ENCODE results near the gene LRP1B. TPM values are rescaled to one million over a fixed set of nuclear protein-coding genes. Genes with fewer than 3 reads are reported as not detected.
"Not testable (repeated sequence)": the region's sequence is repeated elsewhere in the genome, so short reads cannot be mapped to it uniquely, and the experiment has no call there.

Gene LRP1B
- total RNA-seq, 2 experiments from 2014 or later: not detected

- H3K36me3 Mint-ChIP-seq (ENCODE audit: low read depth): no peaks in the 10 kb centered on the region
- DNase-seq: no peak
- ChIA-PET CTCF (no interaction called here), POLR2A (no interaction called here)
- no peaks in the 10 kb centered on the region for H3K4me1 Mint-ChIP-seq
- no peak overlapping the region for H3K4me3 Mint-ChIP-seq
- peaks cover under 1% of the 10 kb centered on the region for H3K9me3 Mint-ChIP-seq
- no peak overlapping the region for H3K27ac Mint-ChIP-seq
- no peaks in the 10 kb centered on the region for H3K27me3 Mint-ChIP-seq
These were observed 1580.0 kb downstream of the LRP1B start for GRCh38 chr2:140550821-140551220.

DNA sequence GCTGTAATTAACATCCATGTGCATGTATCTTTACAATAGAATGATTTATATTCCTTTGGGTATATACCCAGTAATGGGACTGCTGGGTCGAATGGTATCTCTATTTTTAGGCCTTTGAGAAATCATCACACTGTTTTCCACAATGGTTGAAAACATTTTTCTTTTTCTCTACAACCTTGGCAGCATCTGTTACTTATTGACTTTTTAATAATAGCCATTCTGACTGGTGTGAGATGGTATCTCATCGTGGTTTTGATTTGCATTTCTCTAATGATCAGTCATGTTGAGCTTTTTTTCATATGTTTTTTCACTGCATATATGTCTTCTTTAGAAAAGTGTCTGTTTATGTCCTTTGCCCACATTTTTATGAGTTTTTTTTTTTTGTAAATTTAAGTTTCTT is 1586.0 kb downstream of the LRP1B start:
- H3K4me1 Mint-ChIP-seq; POLR2A ChIA-PET; CTCF ChIA-PET; H3K9me3 Mint-ChIP-seq; H3K36me3 Mint-ChIP-seq (ENCODE audit: low read depth); H3K27me3 Mint-ChIP-seq; DNase-seq; H3K27ac Mint-ChIP-seq; H3K4me3 Mint-ChIP-seq: not testable (repeated sequence)

GRCh38 chr2:140542627-140543026 is 1588.2 kb downstream of the LRP1B start:
- Mint-ChIP-seq H3K27ac (no peak overlapping the region), H3K27me3 (no peaks in the 10 kb centered on the region), H3K4me1 (no peaks in the 10 kb centered on the region), H3K9me3 (peaks cover 2% of the 10 kb centered on the region), H3K36me3 (ENCODE audit: low read depth) (no peaks in the 10 kb centered on the region), H3K4me3 (no peak overlapping the region)
- ChIA-PET POLR2A (no interaction called here), CTCF (no interaction called here)
- no peak for DNase-seq

GRCh38 chr2:140539242-140539875 is 1591.5 kb downstream of the LRP1B start:
- no peak overlapping the region for H3K4me3 Mint-ChIP-seq
- ChIA-PET CTCF (no interaction called here), POLR2A (no interaction called here)

DNA sequence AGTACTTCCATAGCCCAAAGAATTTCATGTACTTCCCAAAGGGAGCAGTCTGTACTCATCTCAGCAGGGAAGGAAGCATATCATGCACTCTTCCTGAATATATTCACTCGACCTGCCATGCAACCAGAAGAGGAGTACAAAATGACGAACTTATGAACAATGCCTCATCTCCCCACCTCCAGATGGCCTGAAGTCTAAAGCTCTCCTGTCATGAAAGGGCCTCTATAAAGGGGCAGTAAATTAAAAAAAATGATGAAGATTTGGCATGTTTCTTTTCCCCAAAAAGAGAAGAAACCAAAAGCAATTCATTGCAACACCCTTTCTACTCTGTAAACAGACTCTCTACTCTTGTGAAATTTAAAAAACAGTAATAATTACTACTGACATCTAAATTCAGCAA is 1601.1 kb downstream of the LRP1B start:
- H3K27me3 Mint-ChIP-seq: no peaks in the 10 kb centered on the region
- ChIA-PET CTCF (no interaction called here), POLR2A (no interaction called here)
- H3K4me3 Mint-ChIP-seq: no peak overlapping the region
- H3K9me3 Mint-ChIP-seq: peaks cover 5% of the 10 kb centered on the region
- no peaks in the 10 kb centered on the region for H3K4me1 Mint-ChIP-seq
- no peak for DNase-seq
- no peaks in the 10 kb centered on the region for H3K36me3 Mint-ChIP-seq (ENCODE audit: low read depth)
- H3K27ac Mint-ChIP-seq: no peak overlapping the region

More at GRCh38 chr2:140539242-140539875, 1591.5 kb downstream of the LRP1B start:
- Mint-ChIP-seq H3K4me1 (no peaks in the 10 kb centered on the region), H3K27me3 (no peaks in the 10 kb centered on the region), H3K27ac (no peak overlapping the region), H3K9me3 (peaks cover 4% of the 10 kb centered on the region), H3K36me3 (ENCODE audit: low read depth) (no peaks in the 10 kb centered on the region)
- no peak for DNase-seq

- POLR2A ChIA-PET: no interaction called here
- no peak overlapping the region for H3K27ac Mint-ChIP-seq
- H3K4me3 Mint-ChIP-seq: no peak overlapping the region
- DNase-seq: no peak
- CTCF ChIA-PET: no interaction called here
- no peaks in the 10 kb centered on the region for H3K27me3 Mint-ChIP-seq
- H3K9me3 Mint-ChIP-seq: peaks cover 4% of the 10 kb centered on the region
- no peaks in the 10 kb centered on the region for H3K36me3 Mint-ChIP-seq (ENCODE audit: low read depth)
- H3K4me1 Mint-ChIP-seq: no peaks in the 10 kb centered on the region
These were observed 1601.8 kb downstream of the LRP1B start for GRCh38 chr2:140528982-140529381.

DNA sequence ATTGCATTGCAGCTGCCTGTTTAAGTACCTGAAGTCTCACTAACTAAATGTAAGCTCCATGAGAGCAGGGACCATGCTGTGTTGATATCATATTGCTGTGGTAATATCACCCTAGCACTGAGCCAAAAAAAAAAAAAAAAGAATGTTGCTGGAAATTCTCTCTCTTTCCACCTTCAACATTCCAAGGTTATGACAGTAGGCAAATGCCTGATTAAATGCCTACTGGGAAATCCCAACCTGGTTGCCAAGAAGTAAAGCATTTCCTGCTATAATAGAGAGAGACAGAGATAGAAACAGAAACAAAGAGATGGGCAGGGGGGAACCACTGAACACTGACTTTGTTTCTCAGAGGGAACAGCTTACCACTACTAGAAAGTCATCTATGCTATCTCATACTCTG is 1604.2 kb downstream of the LRP1B start:
- Mint-ChIP-seq H3K9me3 (no peaks in the 10 kb centered on the region), H3K4me1 (no peaks in the 10 kb centered on the region), H3K36me3 (ENCODE audit: low read depth) (no peaks in the 10 kb centered on the region), H3K27ac (no peak overlapping the region), H3K27me3 (no peaks in the 10 kb centered on the region), H3K4me3 (no peak overlapping the region)
- CTCF ChIA-PET: no interaction called here
- no peak for DNase-seq
- POLR2A ChIA-PET: no interaction called here

- no peak overlapping the region for H3K4me3 Mint-ChIP-seq
- POLR2A ChIA-PET: no interaction called here
- H3K27me3 Mint-ChIP-seq: no peaks in the 10 kb centered on the region
- no peak overlapping the region for H3K27ac Mint-ChIP-seq
- H3K4me1 Mint-ChIP-seq: no peaks in the 10 kb centered on the region
- DNase-seq: no peak
- H3K9me3 Mint-ChIP-seq: peaks cover 4% of the 10 kb centered on the region
- no peaks in the 10 kb centered on the region for H3K36me3 Mint-ChIP-seq (ENCODE audit: low read depth)
- CTCF ChIA-PET: no interaction called here
These were observed 1618.7 kb downstream of the LRP1B start for GRCh38 chr2:140512106-140512505.

GRCh38 chr2:140509765-140510164 is 1621.1 kb downstream of the LRP1B start:
- CTCF ChIA-PET: no interaction called here
- POLR2A ChIA-PET: no interaction called here
- no peak overlapping the region for H3K27ac Mint-ChIP-seq

GRCh38 chr2:140508756-140509155 is 1622.1 kb downstream of the LRP1B start:
- H3K4me3 Mint-ChIP-seq: no peak overlapping the region
- no peaks in the 10 kb centered on the region for H3K27me3 Mint-ChIP-seq
- POLR2A ChIA-PET: no interaction called here
- DNase-seq: no peak
- H3K36me3 Mint-ChIP-seq (ENCODE audit: low read depth): no peaks in the 10 kb centered on the region
- H3K27ac Mint-ChIP-seq: no peak overlapping the region
- no peaks in the 10 kb centered on the region for H3K4me1 Mint-ChIP-seq
- CTCF ChIA-PET: no interaction called here
- H3K9me3 Mint-ChIP-seq: peaks cover 5% of the 10 kb centered on the region

More at GRCh38 chr2:140509765-140510164, 1621.1 kb downstream of the LRP1B start:
- no peak for DNase-seq
- H3K36me3 Mint-ChIP-seq (ENCODE audit: low read depth): no peaks in the 10 kb centered on the region
- H3K4me1 Mint-ChIP-seq: no peaks in the 10 kb centered on the region
- no peak overlapping the region for H3K4me3 Mint-ChIP-seq
- peaks cover 5% of the 10 kb centered on the region for H3K9me3 Mint-ChIP-seq
- no peaks in the 10 kb centered on the region for H3K27me3 Mint-ChIP-seq

GRCh38 chr2:140506606-140507005 is 1624.2 kb downstream of the LRP1B start:
- Mint-ChIP-seq H3K9me3 (peaks cover 5% of the 10 kb centered on the region), H3K36me3 (ENCODE audit: low read depth) (no peaks in the 10 kb centered on the region), H3K27ac (no peak overlapping the region), H3K27me3 (no peaks in the 10 kb centered on the region), H3K4me1 (no peaks in the 10 kb centered on the region), H3K4me3 (no peak overlapping the region)
- ChIA-PET POLR2A (no interaction called here), CTCF (no interaction called here)
- DNase-seq: no peak

DNA sequence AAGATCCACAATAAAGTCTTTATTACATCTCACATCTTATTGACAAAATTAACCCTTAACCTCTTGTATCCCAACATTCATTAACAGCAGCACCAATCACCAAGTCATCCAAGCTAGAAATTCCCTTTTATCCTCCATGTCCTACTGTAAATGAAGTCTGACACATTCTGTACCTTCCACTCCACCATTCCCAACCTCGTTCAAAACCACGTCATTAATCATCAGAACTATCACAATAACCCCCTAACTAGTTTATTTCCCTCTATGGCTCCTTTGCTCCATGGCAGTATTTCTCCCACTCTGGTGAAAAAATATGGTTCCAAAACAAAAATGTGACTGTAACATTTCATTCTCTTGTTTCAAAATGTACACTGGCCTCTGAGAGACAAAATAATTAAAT is 1626.2 kb downstream of the LRP1B start:
- CTCF ChIA-PET: no interaction called here
- H3K9me3 Mint-ChIP-seq: peaks cover 2% of the 10 kb centered on the region
- H3K4me3 Mint-ChIP-seq: no peak overlapping the region
- H3K4me1 Mint-ChIP-seq: no peaks in the 10 kb centered on the region
- DNase-seq: no peak
- POLR2A ChIA-PET: no interaction called here
- no peak overlapping the region for H3K27ac Mint-ChIP-seq
- no peaks in the 10 kb centered on the region for H3K27me3 Mint-ChIP-seq
- H3K36me3 Mint-ChIP-seq (ENCODE audit: low read depth): no peaks in the 10 kb centered on the region

GRCh38 chr2:140502951-140503630 is 1627.7 kb downstream of the LRP1B start:
- DNase-seq: no peak
- Mint-ChIP-seq H3K27ac (no peak overlapping the region), H3K9me3 (peaks cover 1% of the 10 kb centered on the region), H3K36me3 (ENCODE audit: low read depth) (no peaks in the 10 kb centered on the region), H3K27me3 (no peaks in the 10 kb centered on the region), H3K4me1 (no peaks in the 10 kb centered on the region), H3K4me3 (no peak overlapping the region)
- ChIA-PET POLR2A (no interaction called here), CTCF (no interaction called here)

- DNase-seq: no peak
- ChIA-PET CTCF (no interaction called here), POLR2A (no interaction called here)
- no peaks in the 10 kb centered on the region for H3K9me3 Mint-ChIP-seq
- H3K27ac Mint-ChIP-seq: no peak overlapping the region
- H3K4me3 Mint-ChIP-seq: no peak overlapping the region
- H3K4me1 Mint-ChIP-seq: no peaks in the 10 kb centered on the region
- H3K27me3 Mint-ChIP-seq: no peaks in the 10 kb centered on the region
- H3K36me3 Mint-ChIP-seq (ENCODE audit: low read depth): no peaks in the 10 kb centered on the region
These were observed 1632.5 kb downstream of the LRP1B start for GRCh38 chr2:140498360-140498759.

Measured in activated CD4-positive, alpha-beta T cell treated with anti-CD3 and anti-CD28 coated beads, Interleukin-2, amount 10 ng/mL, durations not matched to agents 7 days and 5 days (primary cell).